ENCODE results near the gene SCFD2. TPM values are rescaled to one million over a fixed set of nuclear protein-coding genes. Genes with fewer than 3 reads are reported as not detected.

Gene SCFD2
- polyA plus RNA-seq, 1 of the 3 experiments (the other 2 are of a cell fraction): 14.1 TPM

- WGBS (ENCODE audit: low lambda C conversion rate): 94% methylated on average over 2 of the region's 2 CpGs
- H4K20me1 ChIP-seq (ENCODE audit: insufficient read depth): no peaks in the 10 kb centered on the region
- H2AFZ ChIP-seq (ENCODE audit: low read depth): no peak overlapping the region
- DNase-seq: no peak
- no peak overlapping the region for H3K9ac ChIP-seq
- no peaks in the 10 kb centered on the region for H3K79me2 ChIP-seq (ENCODE audit: insufficient read depth)
- POLR2A ChIA-PET: interaction anchor here (0.8 kb wide), 1 partner anchor 234 kb away, joined by 4 read pairs; no protein-coding TSS in a partner anchor
- H3K9me3 ChIP-seq: no peaks in the 10 kb centered on the region
- H3K4me1 ChIP-seq (ENCODE audit: control insufficient read depth in 1 of 2, insufficient read depth in 2 of 2, low read depth in 1 of 2, low read length in 1 of 2): peaks cover under 1 to 12% of the 10 kb centered on the region in 2 experiments; a peak in 3 of 4 replicates
- no peak for TF ChIP-seq RAD21 (IDR thresholded peaks at IDR 0.05; ENCODE audit: low read length)
- no peak for TF ChIP-seq ELF1 (IDR thresholded peaks at IDR 0.05)
- no peak for TF ChIP-seq RFX5 (IDR thresholded peaks at IDR 0.05; ENCODE audit: low read length)
- TF ChIP-seq, protein P1, sequence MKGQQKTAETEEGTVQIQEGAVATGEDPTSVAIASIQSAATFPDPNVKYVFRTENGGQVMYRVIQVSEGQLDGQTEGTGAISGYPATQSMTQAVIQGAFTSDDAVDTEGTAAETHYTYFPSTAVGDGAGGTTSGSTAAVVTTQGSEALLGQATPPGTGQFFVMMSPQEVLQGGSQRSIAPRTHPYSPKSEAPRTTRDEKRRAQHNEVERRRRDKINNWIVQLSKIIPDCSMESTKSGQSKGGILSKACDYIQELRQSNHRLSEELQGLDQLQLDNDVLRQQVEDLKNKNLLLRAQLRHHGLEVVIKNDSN (IDR thresholded peaks at IDR 0.05; ENCODE audit: borderline replicate concordance, low read depth): no peak
- TF ChIP-seq CHD2 (IDR thresholded peaks at IDR 0.05; ENCODE audit: low read length, partially characterized antibody): no peak
- no peak for TF ChIP-seq EP300 (IDR thresholded peaks at IDR 0.05; ENCODE audit: borderline replicate concordance in 1 of 2, low read depth in 1 of 2, low read length in 1 of 2)
- TF ChIP-seq, protein P2, sequence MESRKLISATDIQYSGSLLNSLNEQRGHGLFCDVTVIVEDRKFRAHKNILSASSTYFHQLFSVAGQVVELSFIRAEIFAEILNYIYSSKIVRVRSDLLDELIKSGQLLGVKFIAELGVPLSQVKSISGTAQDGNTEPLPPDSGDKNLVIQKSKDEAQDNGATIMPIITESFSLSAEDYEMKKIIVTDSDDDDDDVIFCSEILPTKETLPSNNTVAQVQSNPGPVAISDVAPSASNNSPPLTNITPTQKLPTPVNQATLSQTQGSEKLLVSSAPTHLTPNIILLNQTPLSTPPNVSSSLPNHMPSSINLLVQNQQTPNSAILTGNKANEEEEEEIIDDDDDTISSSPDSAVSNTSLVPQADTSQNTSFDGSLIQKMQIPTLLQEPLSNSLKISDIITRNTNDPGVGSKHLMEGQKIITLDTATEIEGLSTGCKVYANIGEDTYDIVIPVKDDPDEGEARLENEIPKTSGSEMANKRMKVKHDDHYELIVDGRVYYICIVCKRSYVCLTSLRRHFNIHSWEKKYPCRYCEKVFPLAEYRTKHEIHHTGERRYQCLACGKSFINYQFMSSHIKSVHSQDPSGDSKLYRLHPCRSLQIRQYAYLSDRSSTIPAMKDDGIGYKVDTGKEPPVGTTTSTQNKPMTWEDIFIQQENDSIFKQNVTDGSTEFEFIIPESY (IDR thresholded peaks at IDR 0.05; ENCODE audit: borderline replicate concordance, low read depth): no peak
- no peak for TF ChIP-seq MEF2A (IDR thresholded peaks at IDR 0.05; ENCODE audit: borderline replicate concordance, low read depth)
- TF ChIP-seq RXRA (IDR thresholded peaks at IDR 0.05; ENCODE audit: borderline replicate concordance, low read depth): no peak
- no peak for TF ChIP-seq YY1 (IDR thresholded peaks at IDR 0.05; ENCODE audit: low read depth)
- no peak for TF ChIP-seq TCF12 (IDR thresholded peaks at IDR 0.05)
- TF ChIP-seq IRF3 (IDR thresholded peaks at IDR 0.05; ENCODE audit: low read depth, low read length): no peak
- TF ChIP-seq POLR2AphosphoS5 (IDR thresholded peaks at IDR 0.05; ENCODE audit: low read depth, low read length): no peak
- TF ChIP-seq NRF1 (IDR thresholded peaks at IDR 0.05; ENCODE audit: low read depth, low read length): no peak
- TF ChIP-seq GABPA (IDR thresholded peaks at IDR 0.05; ENCODE audit: low read depth): no peak
- no peak for TF ChIP-seq SIN3A (IDR thresholded peaks at IDR 0.05; ENCODE audit: borderline replicate concordance, low read depth, low read length)
- TF ChIP-seq CTCF (IDR thresholded peaks at IDR 0.05): no peak
- no peak for TF ChIP-seq FOXJ3 (CRISPR knock-in tag; IDR thresholded peaks at IDR 0.05)
- TF ChIP-seq MAX (IDR thresholded peaks at IDR 0.05; ENCODE audit: low read depth): no peak
- no peaks in the 10 kb centered on the region for H3F3A ChIP-seq (replicated peaks; ENCODE audit: insufficient read depth)
- CTCF ChIA-PET: no interaction called here
- H3K27me3 ChIP-seq (ENCODE audit: insufficient read depth): no peaks in the 10 kb centered on the region
- no peak overlapping the region for H3K4me2 ChIP-seq
- no peaks in the 10 kb centered on the region for H3K9me2 ChIP-seq
- no peaks in the 10 kb centered on the region for H3K36me3 ChIP-seq (replicated peaks in 1 of 2; ENCODE audit: control insufficient read depth in 1 of 2, insufficient read depth in 2 of 2, low read length in 1 of 2)
- no peak overlapping the region for H3K27ac ChIP-seq (ENCODE audit: low read depth in 2 of 2, low read length in 1 of 2)
- H3K4me3 ChIP-seq (ENCODE audit: low read depth in 2 of 2, low read length in 1 of 2): no peak overlapping the region
These were observed 419.9 kb downstream of the SCFD2 start for GRCh38 chr4:52945982-52946381.
